CD4-positive, CD25-positive, alpha-beta regulatory T cell (primary cell): ENCODE data around the gene ZNF816. TPM values are rescaled to one million over a fixed set of nuclear protein-coding genes. Genes with fewer than 3 reads are reported as not detected.

ENCODE experiments used
- ATAC-seq, 2 donors: fragments of 150-1000 bp; cut with Tn5 transposase; one replicate each; pipeline ENCODE4 v1.10.0; 2021; ENCODE audit warnings: low read depth in 2 of 2, moderate number of reproducible peaks in 2 of 2, moderate library complexity in 1 of 2
- DNase-seq, 3 donors: peaks; one replicate each; pipeline versions ENCODE4 v3.0.0 to v3.0.0-alpha.2; 2012 to 2022; ENCODE audit warnings: mixed read lengths in 1 of 3
- H3K27ac ChIP-seq: one replicate; pipeline ENCODE4 v1.7.0; 2013; ENCODE audit warnings: mild to moderate bottlenecking, low read length; ENCODE audit not compliant: insufficient read depth, poor library complexity, severe bottlenecking
- H3K27me3 ChIP-seq: one replicate; pipeline ENCODE4 v1.7.0; 2013; ENCODE audit warnings: low read length; ENCODE audit not compliant: control insufficient read depth, insufficient read depth
- H3K36me3 ChIP-seq: one replicate; pipeline ENCODE4 v1.7.0; 2013; ENCODE audit warnings: mild to moderate bottlenecking, low read length, moderate library complexity; ENCODE audit not compliant: control insufficient read depth, insufficient read depth
- H3K4me1 ChIP-seq: 2 replicates; pipeline ENCODE4 v1.7.0; 2013; ENCODE audit warnings: mild to moderate bottlenecking, low read length; ENCODE audit not compliant: insufficient read depth, control insufficient read depth, poor library complexity, severe bottlenecking
- H3K4me3 ChIP-seq: one replicate; pipeline ENCODE4 v1.7.0; 2013; ENCODE audit warnings: low read depth, mild to moderate bottlenecking, low read length, moderate library complexity
- H3K9me3 ChIP-seq, 2 experiments: 1 replicate in 1 of 2; 2 replicates in 1 of 2; pipeline ENCODE4 v1.7.0; 2013; ENCODE audit warnings: low read length in 2 of 2, mild to moderate bottlenecking in 1 of 2, moderate library complexity in 1 of 2; ENCODE audit not compliant: control insufficient read depth in 2 of 2
- H3K27ac Mint-ChIP-seq, 3 donors: one replicate each; pipeline ENCODE4 v1.8.0; 2020 to 2022; ENCODE audit warnings: mild to moderate bottlenecking in 3 of 3, mixed read lengths in 3 of 3, moderate library complexity in 2 of 3
- H3K27me3 Mint-ChIP-seq: one replicate; pipeline ENCODE4 v1.8.0; 2022; ENCODE audit warnings: mild to moderate bottlenecking, mixed read lengths
- H3K36me3 Mint-ChIP-seq: one replicate; pipeline ENCODE4 v1.8.0; 2020; ENCODE audit warnings: mixed read lengths
- H3K4me1 Mint-ChIP-seq, 4 donors: one replicate each; pipeline ENCODE4 v1.8.0; 2020 to 2022; ENCODE audit warnings: mixed read lengths in 4 of 4, mild to moderate bottlenecking in 1 of 4
- H3K4me3 Mint-ChIP-seq, 4 donors: one replicate each; pipeline ENCODE4 v1.8.0; 2020 to 2022; ENCODE audit warnings: mild to moderate bottlenecking in 4 of 4, mixed read lengths in 4 of 4, moderate library complexity in 3 of 4
- H3K9me3 Mint-ChIP-seq, 7 donors: one replicate each; pipeline ENCODE4 v1.8.0; 2020 to 2022; ENCODE audit warnings: mixed read lengths in 7 of 7, mild to moderate bottlenecking in 3 of 7, moderate library complexity in 2 of 7
- polyA plus RNA-seq, 4 donors: library from polyadenylated mRNA; unstranded; fragments of 300-500 nt; fragmentation: Illumina TruSeq; gene quantifications; one replicate each; pipeline ENCODE4 v1.2.3, GENCODE V29; 2021
- total RNA-seq: library from RNA; stranded (reverse); gene quantifications from one replicate; pipeline ENCODE4 v1.2.3, GENCODE V29; 2022

Gene ZNF816
- total RNA-seq (5.1 TPM), polyA plus RNA-seq (10 to 100 TPM; 10.6 to 25.1 (median 18.7) TPM)

- H3K4me1 ChIP-seq: peaks cover 22% of the 10 kb centered on the region
- peak within 1 kb of the TSS; percentile 97 for H3K4me3 ChIP-seq
- peak; percentile 95 to 98 (median 96) for DNase-seq
- peak within 1 kb of the TSS; percentile 95 to 98 (median 95) for H3K27ac Mint-ChIP-seq
- peaks cover 40% of the 10 kb centered on the region for H3K36me3 Mint-ChIP-seq
- no peaks in the 10 kb centered on the region for H3K27me3 ChIP-seq
- peaks cover 0 to 44% (median 19%) of the 10 kb centered on the region in 7 donors for H3K9me3 Mint-ChIP-seq
- peaks cover 12 to 39% (median 20%) of the 10 kb centered on the region in 4 donors for H3K4me1 Mint-ChIP-seq
- peak within 1 kb of the TSS; percentile 90 to 97 (median 96) for H3K4me3 Mint-ChIP-seq
- peaks cover 25% of the 10 kb centered on the region for H3K36me3 ChIP-seq
- H3K9me3 ChIP-seq: peaks cover 28 to 40% of the 10 kb centered on the region in 2 experiments
- H3K27ac ChIP-seq: peak within 1 kb of the TSS; percentile 71
- H3K27me3 Mint-ChIP-seq: no peaks in the 10 kb centered on the region
- peak; percentile 99 to 100 for ATAC-seq
These were observed at the start of gene ZNF816 for GRCh38 chr19:52962394-52963246. ZNF816 (minus strand) TSS chr19:52962881; CDS start chr19:52956089, 6,792 bp downstream.

- Histone ChIP-seq H3K36me3 (no peaks in the 10 kb centered on the region), H3K4me3 (no peak overlapping the region), H3K4me1 (no peaks in the 10 kb centered on the region), H3K9me3 (peaks cover 0 to 8% of the 10 kb centered on the region in 2 experiments), H3K27ac (no peak overlapping the region), H3K27me3 (no peaks in the 10 kb centered on the region)
- DNase-seq: no peak
- H3K4me1 Mint-ChIP-seq: peaks cover 0 to 5% (median 0%) of the 10 kb centered on the region in 4 donors
- no peak overlapping the region for H3K27ac Mint-ChIP-seq
- peaks cover 5 to 16% (median 12%) of the 10 kb centered on the region in 7 donors for H3K9me3 Mint-ChIP-seq
- no peaks in the 10 kb centered on the region for H3K27me3 Mint-ChIP-seq
- H3K36me3 Mint-ChIP-seq: no peaks in the 10 kb centered on the region
- H3K4me3 Mint-ChIP-seq: no peak overlapping the region
- no peak for ATAC-seq
These were observed 49.3 kb upstream of the ZNF816 start for GRCh38 chr19:53012006-53012405.

- Mint-ChIP-seq H3K36me3 (no peaks in the 10 kb centered on the region), H3K27ac (no peak overlapping the region), H3K9me3 (peaks cover 5 to 14% (median 10%) of the 10 kb centered on the region in 7 donors), H3K4me3 (peak overlapping the region in 1 of 4 donors; percentile 10), H3K4me1 (peaks cover 0 to 5% (median 0%) of the 10 kb centered on the region in 4 donors), H3K27me3 (no peaks in the 10 kb centered on the region)
- peaks cover 0 to 3% of the 10 kb centered on the region in 2 experiments for H3K9me3 ChIP-seq
- H3K4me1 ChIP-seq: no peaks in the 10 kb centered on the region
- ATAC-seq (no peak), DNase-seq (no peak)
- H3K36me3 ChIP-seq: no peaks in the 10 kb centered on the region
- no peak overlapping the region for H3K27ac ChIP-seq
- no peaks in the 10 kb centered on the region for H3K27me3 ChIP-seq
- H3K4me3 ChIP-seq: no peak overlapping the region
These were observed 47.8 kb upstream of the ZNF816 start for GRCh38 chr19:53010494-53010893.

GRCh38 chr19:53008061-53008778 lies 45.5 kb upstream of the ZNF816 start:
- no peak overlapping the region for H3K4me3 Mint-ChIP-seq
- H3K9me3 Mint-ChIP-seq: peaks cover 0 to 13% (median 8%) of the 10 kb centered on the region in 7 donors
- no peak for ATAC-seq

GRCh38 chr19:53007606-53008005 lies 44.9 kb upstream of the ZNF816 start:
- H3K4me3 ChIP-seq: no peak overlapping the region
- H3K27ac ChIP-seq: no peak overlapping the region
- DNase-seq (no peak), ATAC-seq (no peak)
- H3K27ac Mint-ChIP-seq: no peak overlapping the region
- H3K9me3 Mint-ChIP-seq: peaks cover 0 to 14% (median 8%) of the 10 kb centered on the region in 7 donors
- H3K4me3 Mint-ChIP-seq: no peak overlapping the region
- H3K36me3 Mint-ChIP-seq: no peaks in the 10 kb centered on the region
- no peaks in the 10 kb centered on the region for H3K27me3 Mint-ChIP-seq
- H3K4me1 Mint-ChIP-seq: peaks cover 0 to 5% (median 0%) of the 10 kb centered on the region in 4 donors
- H3K4me1 ChIP-seq: no peaks in the 10 kb centered on the region
- no peaks in the 10 kb centered on the region for H3K9me3 ChIP-seq
- H3K27me3 ChIP-seq: no peaks in the 10 kb centered on the region
- no peaks in the 10 kb centered on the region for H3K36me3 ChIP-seq

More at GRCh38 chr19:53008061-53008778, 45.5 kb upstream of the ZNF816 start:
- Histone ChIP-seq H3K4me3 (no peak overlapping the region), H3K27me3 (no peaks in the 10 kb centered on the region), H3K9me3 (no peaks in the 10 kb centered on the region), H3K4me1 (no peaks in the 10 kb centered on the region), H3K27ac (no peak overlapping the region), H3K36me3 (no peaks in the 10 kb centered on the region)
- no peak for DNase-seq
- H3K27me3 Mint-ChIP-seq: no peaks in the 10 kb centered on the region
- no peaks in the 10 kb centered on the region for H3K36me3 Mint-ChIP-seq
- peaks cover 0 to 5% (median 0%) of the 10 kb centered on the region in 4 donors for H3K4me1 Mint-ChIP-seq
- no peak overlapping the region for H3K27ac Mint-ChIP-seq

- no peaks in the 10 kb centered on the region for H3K36me3 Mint-ChIP-seq
These were observed 44.5 kb upstream of the ZNF816 start for GRCh38 chr19:53007200-53007599.

GRCh38 chr19:53004242-53004641 lies 41.6 kb upstream of the ZNF816 start:
- no peaks in the 10 kb centered on the region for H3K36me3 Mint-ChIP-seq

More at GRCh38 chr19:53007200-53007599, 44.5 kb upstream of the ZNF816 start:
- no peak for DNase-seq
- Histone ChIP-seq H3K27ac (no peak overlapping the region), H3K4me1 (no peaks in the 10 kb centered on the region), H3K36me3 (no peaks in the 10 kb centered on the region), H3K4me3 (no peak overlapping the region), H3K9me3 (no peaks in the 10 kb centered on the region), H3K27me3 (no peaks in the 10 kb centered on the region)
- peak overlapping the region in 1 of 4 donors; percentile 21 for H3K4me3 Mint-ChIP-seq
- peaks cover 0 to 5% (median 0%) of the 10 kb centered on the region in 4 donors for H3K4me1 Mint-ChIP-seq
- ATAC-seq: no peak
- peak overlapping the region in 1 of 3 donors; percentile 56 for H3K27ac Mint-ChIP-seq
- H3K9me3 Mint-ChIP-seq: peaks cover 0 to 14% (median 8%) of the 10 kb centered on the region in 7 donors
- H3K27me3 Mint-ChIP-seq: no peaks in the 10 kb centered on the region

More at GRCh38 chr19:53004242-53004641, 41.6 kb upstream of the ZNF816 start:
- Histone ChIP-seq H3K36me3 (no peaks in the 10 kb centered on the region), H3K9me3 (no peaks in the 10 kb centered on the region), H3K4me3 (no peak overlapping the region), H3K27ac (no peak overlapping the region), H3K27me3 (no peaks in the 10 kb centered on the region), H3K4me1 (no peaks in the 10 kb centered on the region)
- Mint-ChIP-seq H3K9me3 (peaks cover 0 to 11% (median 4%) of the 10 kb centered on the region in 7 donors), H3K27me3 (no peaks in the 10 kb centered on the region), H3K27ac (no peak overlapping the region), H3K4me1 (peaks cover 0 to 5% (median 0%) of the 10 kb centered on the region in 4 donors), H3K4me3 (no peak overlapping the region)
- ATAC-seq (no peak), DNase-seq (no peak)
